Nucleus accumbens (tissue), 56 donors: ENCODE data around the gene DICER1.
"Not testable (repeated sequence)": the region's sequence is repeated elsewhere in the genome, so short reads cannot be mapped to it uniquely, and the experiment has no call there.

Experiments
- DNase-seq, 56 donors: peaks; one replicate each; lab custom pipeline; 2025; lab: John Stamatoyannopoulos, UW

DICER1 gene

DNA sequence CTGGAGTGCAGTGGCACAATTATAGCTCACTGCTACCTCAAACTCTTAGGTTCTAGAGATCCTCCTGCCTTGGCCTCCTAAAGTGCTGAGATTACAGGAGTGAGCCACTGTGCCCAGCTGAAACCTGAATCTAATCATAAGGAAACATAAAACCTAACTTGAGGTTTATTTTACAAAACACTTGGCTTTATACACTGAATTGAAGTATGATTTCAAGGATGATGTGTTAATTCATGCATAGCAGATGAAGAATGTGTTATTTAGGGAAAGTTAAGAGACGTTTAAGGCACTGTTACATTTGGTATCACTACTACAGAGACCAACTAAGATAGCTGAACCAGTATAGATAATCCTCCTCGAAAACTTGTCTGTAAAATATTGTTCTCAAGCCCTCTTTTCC is 6.4 kb downstream of the DICER1 start:
- DNase-seq: no peak

DNA sequence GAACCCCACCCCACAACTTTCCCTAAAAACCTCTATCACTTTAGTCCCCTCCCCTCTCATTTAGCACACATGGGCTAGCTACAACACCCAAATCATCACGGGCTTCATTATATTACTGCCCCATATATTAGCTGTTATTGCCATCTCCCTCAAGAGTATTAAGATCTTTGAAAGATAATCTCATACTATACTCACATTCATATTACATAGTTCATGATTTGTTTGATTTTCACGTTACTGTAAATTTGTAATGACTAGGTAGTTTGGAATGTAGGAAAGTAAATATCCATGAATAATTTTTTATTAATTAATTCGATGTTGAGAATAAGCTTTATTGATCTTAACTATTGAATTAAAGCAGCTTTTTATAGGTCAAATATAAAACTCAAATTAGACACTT is 7.9 kb downstream of the DICER1 start:
- no peak for DNase-seq

DNA sequence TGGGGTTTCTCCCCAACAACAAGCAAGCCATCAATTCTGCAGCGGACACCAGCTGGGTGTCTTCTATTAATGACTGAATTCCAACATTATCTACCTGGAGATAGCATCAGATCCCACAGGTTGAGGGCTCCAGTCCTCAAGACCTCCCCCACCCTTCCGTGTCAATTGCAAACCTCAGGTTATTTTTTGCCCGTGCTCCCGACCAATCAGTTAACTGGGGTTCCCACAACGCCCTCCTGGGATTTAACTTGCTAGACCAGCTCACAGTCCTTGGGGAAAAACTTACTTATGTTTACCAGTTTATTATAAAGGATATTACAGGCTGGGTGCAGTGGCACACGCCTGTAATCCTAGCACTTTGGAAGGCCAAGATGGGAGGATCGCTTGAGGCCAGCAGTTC is 9.7 kb downstream of the DICER1 start:
- no peak for DNase-seq

DNA sequence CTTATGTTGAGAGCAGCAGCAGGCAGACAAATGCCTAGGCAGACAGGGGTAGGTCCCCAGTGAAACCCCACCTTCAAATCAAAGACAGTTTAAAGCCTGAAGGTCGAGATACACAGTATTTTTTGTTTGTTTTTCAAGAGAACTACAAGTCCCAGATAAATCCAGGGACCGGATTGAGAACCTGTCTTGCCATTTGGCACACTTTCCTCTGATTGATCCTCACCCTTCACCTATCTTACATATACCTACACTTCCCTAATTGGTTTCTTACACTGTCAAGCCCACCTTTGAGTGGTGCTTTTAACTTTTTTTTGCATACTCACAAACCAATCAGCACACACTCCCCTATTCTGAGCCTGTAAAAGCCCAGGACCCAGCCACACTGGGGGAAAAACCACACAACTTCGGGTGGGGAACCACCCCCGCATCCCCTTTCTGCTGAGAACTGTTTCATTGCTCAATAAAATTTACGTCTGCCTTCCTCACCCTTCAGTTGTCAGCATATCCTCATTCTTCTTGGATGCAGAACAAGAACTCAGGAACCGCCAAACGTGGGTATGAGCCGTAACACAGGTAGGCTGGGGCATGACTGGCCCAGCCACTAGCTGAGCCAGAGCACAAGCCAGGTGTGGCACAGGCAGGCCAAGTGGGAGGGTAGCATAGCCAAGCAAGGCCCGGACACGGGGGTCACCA is 11.1 kb downstream of the DICER1 start:
- DNase-seq: no peak

DNA sequence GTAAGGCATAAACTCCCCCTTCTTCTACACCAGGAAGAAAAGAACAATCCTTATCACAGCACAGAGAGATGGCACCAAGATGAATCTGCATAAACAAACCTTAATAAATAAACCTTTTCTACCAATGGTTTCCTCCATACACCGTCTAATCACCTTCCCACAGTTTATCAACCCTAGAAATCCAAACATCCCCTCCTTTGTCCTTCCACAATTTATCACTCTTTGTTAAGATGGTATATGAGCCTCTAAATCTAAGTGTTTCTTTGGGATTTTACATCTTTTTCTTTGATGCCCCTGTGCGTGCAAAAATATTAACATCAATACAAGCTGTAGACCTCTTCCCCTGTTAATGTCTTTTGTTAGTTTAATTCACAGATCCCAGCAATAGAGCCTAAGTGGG is 12.5 kb downstream of the DICER1 start:
- DNase-seq: no peak

DNA sequence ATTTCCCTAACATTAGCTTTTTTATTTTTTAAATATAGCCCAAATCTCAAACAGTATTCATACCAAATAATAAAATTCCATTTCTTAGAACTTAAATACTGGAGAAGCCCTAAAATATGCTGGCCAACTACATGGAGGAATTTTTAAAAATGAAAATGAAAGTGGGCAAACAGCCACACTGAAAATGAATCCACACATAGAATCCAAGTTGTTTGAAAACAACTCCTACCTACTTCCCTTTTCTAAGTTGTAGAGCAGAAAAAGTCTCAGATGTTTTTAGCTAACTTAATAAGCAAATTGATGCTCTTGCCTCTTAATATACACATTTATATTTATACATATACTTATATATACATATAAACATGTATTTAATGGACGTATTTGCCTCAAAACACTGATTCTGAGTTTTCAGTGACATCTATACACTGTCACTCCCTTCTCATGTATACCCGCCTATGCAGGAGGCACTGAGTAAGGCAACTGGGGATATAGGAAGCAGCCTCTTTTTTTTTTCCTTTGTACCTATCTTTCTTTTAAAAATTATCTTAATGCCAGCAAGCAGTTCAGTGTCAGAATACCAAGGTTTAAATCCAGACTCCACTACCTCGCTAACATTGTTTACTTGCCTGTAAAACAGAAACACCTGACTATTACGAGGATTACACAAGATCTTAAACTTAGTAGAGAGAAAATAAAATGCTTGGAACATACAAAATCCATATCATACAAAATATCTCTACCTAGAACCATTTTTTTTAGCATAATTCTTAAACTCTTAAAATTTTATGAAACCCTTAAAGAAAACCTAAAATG is 13.3 kb downstream of the DICER1 start:
- no peak for DNase-seq

DNA sequence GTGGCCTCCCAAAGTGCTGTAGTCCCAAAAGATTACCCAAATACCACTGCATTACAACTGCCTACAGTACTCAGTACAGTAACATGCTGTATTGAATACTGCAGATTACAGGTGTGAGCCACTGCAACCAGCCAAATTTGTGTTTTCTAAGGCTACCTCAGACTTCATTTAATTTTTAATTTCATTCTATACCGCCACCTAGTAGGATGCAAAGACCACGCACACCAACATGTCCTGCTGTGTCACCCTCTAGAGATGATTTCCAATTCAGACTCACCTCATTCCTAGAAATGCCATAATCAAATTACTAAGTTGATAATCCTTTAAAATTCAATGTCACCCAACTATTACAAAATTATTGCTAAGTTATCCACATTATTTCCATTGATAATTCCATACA is 15.1 kb downstream of the DICER1 start:
- no peak for DNase-seq

DNA sequence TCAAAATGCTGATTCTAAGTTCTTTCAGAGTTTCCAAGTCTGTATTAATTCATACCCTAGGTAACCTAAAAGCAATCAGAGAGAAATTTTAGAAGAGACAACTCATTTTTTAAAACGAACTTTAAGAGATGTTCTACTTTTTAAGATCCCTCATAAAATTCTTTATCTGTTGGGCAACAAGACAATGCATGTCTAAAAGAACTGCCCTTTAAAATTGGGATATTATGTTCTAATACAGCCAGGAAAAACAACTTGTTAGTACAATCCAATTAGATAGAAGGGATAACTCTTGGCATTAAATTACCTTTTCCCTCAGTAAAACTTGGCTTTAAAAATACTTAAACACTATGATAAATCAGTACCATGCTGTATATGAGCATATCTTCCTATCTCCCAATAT is 15.6 kb downstream of the DICER1 start:
- DNase-seq: no peak

DNA sequence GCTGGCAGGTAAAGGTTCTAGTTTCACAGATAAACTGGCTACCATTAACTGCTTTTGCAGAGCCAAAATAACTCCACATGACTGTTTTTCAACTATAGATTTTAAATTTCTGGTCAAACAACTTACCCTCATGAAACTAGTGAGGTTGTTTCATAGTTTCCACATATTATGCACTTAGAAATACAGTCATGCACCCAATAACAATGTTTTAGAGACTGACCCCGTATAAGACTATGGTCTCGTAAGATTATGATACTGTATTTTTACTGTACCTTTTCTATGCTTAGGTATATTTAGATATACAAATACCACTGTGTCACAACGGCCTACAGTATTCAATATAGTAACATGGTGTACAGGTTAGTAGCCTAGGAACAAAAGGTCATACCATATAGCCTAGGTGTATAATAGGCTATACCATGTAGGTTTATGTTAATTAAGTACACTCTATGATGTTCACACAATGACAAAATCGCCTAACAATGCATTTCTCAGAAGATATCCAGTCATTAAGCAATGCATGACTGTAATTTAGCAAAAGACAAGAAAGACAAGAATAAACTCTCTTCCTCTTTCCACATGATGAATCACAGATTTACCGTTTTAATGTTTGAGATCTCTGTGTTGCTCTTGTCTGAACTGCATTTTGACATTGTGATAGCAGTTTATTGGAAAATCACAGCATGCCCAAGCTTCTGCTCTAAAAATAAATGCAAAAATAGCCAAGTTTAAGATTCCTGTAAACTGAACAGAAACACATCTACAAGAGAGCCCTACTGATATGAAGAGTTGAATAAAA is 17.1 kb downstream of the DICER1 start:
- no peak for DNase-seq

DNA sequence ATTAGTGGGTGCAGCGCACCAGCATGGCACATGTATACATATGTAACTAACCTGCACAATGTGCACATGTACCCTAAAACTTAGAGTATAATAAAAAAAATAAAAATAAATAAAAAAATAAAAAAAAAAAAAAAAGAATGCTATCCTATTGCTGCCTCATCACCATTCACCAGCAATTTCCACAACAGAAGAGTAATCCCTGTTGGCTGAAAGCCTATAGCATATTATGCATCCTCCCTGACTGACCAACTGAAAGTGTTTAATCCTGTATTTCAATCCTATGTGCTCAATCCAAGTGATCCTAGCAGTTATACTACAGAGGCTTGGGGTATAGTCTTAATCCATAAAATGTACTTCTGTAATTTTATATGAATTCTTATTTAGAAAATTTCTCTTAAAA is 18.5 kb downstream of the DICER1 start:
- no peak for DNase-seq

DNA sequence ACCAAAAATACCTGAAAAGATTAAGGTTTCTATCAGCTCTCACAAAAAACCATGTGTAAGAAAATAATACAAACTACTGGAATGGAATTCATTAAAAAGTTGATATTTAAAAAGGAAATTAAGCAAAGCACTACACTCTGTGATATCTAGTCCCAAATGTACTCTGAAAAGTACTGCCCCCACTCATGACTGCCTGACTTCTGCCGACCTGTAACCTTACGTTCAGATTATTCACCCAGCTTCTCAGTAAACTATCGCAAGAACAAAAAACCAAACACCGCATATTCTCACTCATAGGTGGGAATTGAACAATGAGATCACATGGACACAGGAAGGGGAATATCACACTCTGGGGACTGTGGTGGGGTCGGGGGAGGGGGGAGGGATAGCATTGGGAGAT is 18.9 kb downstream of the DICER1 start:
- DNase-seq: not testable (repeated sequence)

DNA sequence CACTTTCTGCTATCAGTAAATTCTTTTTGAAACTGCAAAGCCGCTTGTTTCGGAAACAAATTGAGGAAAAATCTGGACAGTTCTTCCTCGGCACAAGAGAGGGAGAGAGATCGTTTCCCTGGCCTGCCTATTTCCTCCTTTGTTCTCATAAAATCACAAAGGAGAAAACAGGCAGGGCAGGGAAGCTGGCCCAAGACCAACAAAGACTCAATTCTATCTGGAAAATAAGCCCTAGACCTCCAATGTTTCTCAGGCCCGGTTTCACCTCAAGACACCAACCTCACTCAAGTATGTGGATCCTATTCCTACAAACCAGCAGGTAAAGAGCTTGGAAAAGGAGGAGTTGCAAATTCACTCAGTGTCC is 19.5 kb downstream of the DICER1 start:
- peak in 3 of 56 donors; percentile 9 to 21 (median 10) for DNase-seq

DNA sequence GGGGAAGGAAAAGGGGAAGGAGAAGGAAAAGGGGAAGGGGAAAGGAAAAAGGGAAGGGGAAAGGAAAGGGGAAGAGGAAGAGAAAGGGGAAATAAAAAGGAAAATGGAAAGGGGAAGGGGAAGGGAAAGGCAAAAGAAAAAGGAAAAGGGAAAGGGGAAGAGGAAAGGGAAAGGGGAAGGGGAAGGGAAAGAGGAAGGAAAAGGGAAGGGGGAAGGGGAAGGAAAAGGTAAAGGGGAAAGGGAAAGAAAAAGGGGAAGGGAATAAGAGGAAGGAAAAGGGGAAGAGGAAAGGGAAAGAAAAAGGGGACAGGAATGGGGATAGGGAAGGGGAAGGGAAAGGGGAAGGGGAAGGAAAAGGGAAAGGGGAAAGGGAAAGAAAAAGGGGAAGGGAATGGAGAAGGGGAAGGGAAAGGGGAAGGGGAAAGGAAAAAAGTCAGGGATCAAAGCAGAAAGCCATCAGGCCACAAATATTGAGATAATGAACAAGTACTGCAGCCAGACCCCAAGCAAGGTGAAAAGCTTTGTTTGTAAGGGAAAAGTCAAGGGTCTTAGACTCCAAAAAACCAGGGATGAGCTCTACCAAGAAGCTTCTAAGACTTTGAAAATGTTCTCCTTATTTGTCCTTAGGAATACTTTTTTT is 20.0 kb downstream of the DICER1 start:
- DNase-seq: no peak

DNA sequence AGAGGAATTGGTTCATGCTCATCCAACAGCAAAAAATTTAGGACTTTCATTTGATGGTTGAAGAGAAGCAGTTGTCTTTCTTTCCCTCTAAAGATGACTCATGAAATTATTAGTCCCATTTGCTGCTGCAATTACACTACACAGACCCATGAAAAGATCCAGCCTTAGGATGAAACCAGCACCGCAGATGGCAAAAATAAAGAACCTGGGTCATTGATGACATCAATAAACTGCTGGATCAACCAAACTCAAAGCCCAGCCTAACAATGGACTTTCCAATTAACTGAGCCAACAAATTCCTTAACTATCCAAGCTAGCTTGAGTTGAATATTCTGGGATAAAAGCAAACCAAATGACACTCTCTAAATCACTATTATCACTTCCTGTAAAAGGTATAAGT is 20.7 kb downstream of the DICER1 start:
- DNase-seq: no peak

DNA sequence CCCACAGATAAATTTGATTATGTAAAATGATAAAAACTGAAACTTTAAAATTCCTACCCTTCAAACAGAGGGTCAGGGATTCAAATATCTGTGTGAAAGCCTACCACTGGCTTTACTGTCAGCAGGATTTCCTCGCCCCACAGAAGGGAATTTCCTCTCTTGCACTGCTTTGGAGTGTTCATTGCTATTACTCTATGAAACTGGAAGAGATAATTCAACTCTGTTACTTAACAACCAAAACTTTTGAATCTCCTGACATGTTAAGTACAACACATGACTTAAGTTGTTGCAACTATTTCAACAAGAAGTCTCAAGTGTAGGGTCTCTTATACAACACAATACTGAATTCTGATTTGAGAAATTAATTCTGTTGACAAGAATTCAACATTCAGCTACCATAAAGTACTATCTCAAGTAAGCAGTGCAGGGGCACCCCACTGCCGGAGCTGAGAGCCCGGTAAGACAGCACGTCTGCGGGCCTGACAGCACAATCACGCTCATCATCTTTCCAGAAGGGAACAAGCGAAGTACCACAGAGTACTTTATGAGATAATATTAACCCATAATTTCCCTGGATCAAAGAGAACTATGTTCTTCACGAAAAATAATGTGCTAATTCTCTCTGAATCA is 22.9 kb downstream of the DICER1 start:
- DNase-seq: no peak

DNA sequence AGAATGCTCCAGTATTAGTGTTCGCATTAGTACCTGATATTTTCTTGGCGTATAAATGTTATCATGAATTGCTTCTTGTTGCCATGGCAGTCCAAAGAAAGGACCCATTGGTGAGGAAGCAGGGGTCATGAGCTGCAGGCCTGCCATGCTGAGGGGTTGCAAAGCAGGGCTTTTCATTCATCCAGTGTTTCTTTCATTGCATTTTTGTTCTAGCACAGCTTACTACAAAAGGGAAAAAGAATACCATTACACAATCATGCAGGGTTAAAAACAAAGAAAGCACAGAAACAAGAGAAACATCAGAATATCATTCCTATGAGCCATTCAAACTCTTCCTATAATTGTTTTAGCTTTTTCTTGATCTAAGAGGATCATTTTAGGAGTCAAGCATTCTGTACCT is 24.0 kb downstream of the DICER1 start:
- peak in 5 of 56 donors; percentile 16 to 32 (median 21) for DNase-seq

DNA sequence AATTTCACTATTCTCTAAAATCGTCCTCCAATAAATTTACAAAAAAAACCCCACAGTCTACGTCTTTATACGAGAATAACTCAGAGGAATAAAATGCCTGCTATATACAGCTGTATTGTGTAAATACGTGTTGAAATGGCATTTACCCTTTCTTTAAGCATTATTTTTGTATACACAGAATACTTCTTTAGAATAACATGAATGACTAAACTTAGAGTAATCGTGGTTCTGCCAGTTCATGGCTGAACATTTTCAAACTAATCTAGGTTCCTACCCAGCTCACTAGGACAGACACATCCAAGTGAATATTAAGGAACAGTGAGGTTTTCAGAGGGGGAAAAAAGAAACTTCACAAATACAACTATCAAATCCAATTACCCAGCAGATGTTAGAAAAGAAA is 24.6 kb downstream of the DICER1 start:
- no peak for DNase-seq

DNA sequence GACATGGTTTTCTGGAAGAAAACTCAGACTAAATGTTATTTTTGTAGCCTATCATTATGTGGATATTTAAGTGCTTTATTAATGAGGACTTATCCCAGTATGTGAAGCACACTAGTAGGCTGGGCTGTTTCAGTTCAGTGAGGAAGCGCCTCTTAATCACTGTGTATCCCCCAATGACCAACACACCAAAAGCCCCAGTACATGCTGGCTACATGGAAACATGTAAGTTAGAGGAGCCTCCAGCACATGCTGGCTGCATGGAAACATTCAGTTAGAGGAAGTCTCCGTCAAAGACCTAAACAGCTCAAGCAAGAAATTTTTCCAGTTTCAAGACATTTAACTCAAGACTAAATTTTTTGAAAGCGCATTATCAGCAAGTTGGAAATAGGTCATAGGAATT is 26.8 kb downstream of the DICER1 start:
- no peak for DNase-seq

DNA sequence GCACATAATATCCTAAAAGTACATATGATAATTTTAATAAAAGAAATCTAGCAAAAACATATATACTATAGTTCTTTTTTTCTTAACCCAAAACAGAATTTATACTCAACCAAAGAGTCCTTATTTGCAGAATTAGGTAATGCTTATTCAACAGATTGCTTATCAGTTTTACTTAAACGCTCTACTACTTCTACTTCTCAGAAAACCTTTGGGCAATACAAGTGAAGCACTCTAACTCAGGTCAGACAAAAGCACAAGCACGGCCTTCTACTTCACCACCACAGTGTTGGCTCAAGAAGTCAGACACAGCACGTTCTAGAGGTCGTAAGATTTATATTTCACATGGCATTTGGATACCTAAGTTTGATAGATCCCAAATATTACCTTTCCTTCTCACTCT is 29.2 kb downstream of the DICER1 start:
- no peak for DNase-seq

DNA sequence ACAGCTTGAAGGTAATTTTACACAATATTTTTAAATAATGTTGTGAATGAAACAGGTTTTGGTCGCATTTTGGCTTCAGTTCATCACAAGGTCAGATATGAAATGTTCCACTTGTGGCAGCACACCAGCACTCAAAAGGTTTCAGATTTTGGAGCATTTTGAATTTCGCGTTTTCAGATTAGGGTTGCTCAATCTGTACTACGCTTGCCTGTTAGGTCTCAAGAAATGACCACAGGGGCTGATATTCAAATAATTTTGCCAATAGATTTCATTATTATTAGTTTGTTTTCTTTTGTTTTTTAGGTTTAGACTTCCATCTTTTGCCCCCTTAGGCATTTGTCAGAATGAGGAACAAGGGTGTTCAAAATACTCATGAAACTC is 29.8 kb downstream of the DICER1 start:
- no peak for DNase-seq
